ENCODE results near the gene FBXL13. TPM values are rescaled to one million over a fixed set of nuclear protein-coding genes. Genes with fewer than 3 reads are reported as not detected.
"Not testable (repeated sequence)": the region's sequence is repeated elsewhere in the genome, so short reads cannot be mapped to it uniquely, and the experiment has no call there.

Gene FBXL13
- total RNA-seq, 1 donor from 2014 or later: 4.0 TPM

DNA sequence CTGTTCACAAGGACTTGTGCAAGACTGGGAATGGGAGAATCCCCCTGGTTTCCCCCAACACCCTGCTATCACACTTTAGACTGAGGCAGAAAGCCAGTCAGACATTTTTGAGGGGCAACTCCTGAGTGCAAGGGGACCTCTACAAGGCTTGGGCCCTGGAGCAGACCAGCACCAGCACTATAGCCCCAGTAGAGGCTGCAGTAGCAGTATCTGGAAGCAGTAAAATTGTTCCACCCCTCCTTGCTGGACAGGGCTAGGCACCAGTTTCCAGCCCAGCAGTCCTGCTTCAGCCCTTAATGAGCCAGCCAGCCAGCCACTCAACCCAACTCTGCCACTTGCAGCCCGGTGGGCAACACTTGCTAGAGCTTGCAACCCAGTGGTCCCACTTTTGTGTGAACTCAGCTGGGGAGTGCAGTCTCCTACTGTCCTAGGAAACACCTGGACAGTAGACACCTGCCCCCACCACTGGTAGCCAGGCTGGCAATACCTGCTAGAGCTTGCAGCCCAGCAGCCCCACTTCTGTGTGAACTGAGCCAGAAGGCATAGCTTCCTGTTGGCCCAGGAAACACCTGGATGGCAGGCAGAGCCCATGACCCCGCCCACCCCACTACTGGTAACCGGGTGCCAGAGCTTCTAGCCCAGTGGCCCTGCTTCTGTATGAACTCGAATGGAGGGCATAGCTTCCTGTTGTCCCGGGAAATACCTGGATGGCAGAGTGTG is 65.0 kb downstream of the FBXL13 start:
- peaks cover 4% of the 10 kb centered on the region for H3K9me3 Mint-ChIP-seq
- no peak overlapping the region for H3K4me3 Mint-ChIP-seq
- H3K27me3 Mint-ChIP-seq: no peaks in the 10 kb centered on the region
- TF ChIP-seq, protein P1, sequence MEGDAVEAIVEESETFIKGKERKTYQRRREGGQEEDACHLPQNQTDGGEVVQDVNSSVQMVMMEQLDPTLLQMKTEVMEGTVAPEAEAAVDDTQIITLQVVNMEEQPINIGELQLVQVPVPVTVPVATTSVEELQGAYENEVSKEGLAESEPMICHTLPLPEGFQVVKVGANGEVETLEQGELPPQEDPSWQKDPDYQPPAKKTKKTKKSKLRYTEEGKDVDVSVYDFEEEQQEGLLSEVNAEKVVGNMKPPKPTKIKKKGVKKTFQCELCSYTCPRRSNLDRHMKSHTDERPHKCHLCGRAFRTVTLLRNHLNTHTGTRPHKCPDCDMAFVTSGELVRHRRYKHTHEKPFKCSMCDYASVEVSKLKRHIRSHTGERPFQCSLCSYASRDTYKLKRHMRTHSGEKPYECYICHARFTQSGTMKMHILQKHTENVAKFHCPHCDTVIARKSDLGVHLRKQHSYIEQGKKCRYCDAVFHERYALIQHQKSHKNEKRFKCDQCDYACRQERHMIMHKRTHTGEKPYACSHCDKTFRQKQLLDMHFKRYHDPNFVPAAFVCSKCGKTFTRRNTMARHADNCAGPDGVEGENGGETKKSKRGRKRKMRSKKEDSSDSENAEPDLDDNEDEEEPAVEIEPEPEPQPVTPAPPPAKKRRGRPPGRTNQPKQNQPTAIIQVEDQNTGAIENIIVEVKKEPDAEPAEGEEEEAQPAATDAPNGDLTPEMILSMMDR (conservative IDR thresholded peaks at IDR 0.05): no peak
- no peaks in the 10 kb centered on the region for H3K36me3 Mint-ChIP-seq
- no peaks in the 10 kb centered on the region for H3K4me1 Mint-ChIP-seq (ENCODE audit: unreplicated experiment)
- H3K27ac Mint-ChIP-seq: no peak overlapping the region
- no peak for DNase-seq (ENCODE audit: extremely low spot score, unreplicated experiment)

- no peak for DNase-seq (ENCODE audit: extremely low spot score, unreplicated experiment)
- TF ChIP-seq, protein P1 (conservative IDR thresholded peaks at IDR 0.05): no peak
- no peak overlapping the region for H3K4me3 Mint-ChIP-seq
- no peak overlapping the region for H3K27ac Mint-ChIP-seq
- H3K4me1 Mint-ChIP-seq (ENCODE audit: unreplicated experiment): no peaks in the 10 kb centered on the region
- H3K27me3 Mint-ChIP-seq: no peaks in the 10 kb centered on the region
- peaks cover 12% of the 10 kb centered on the region for H3K36me3 Mint-ChIP-seq
- peaks cover 4% of the 10 kb centered on the region for H3K9me3 Mint-ChIP-seq
Measured at GRCh38 chr7:103003004-103003403, 71.6 kb downstream of the FBXL13 start.

DNA sequence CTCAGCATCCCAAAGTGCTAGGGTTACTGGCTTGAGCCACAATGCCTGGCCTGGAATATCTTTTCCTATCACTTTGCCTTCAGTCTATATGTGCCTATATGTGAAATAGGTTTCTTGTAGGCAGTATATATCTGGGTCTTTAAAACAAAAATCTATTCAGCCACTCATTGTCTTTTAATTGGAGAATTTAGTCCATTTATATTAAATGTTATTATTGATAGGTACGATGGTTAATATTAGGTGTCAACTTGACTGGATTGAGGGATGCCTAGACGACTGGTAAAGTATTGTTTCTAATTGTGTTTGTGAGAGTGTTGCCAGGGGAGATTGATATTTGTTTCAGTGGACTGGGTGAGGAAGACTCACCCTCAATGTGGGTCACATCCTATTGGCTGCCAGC is 73.4 kb downstream of the FBXL13 start:
- TF ChIP-seq, protein P1 (conservative IDR thresholded peaks at IDR 0.05): no peak
- H3K27ac Mint-ChIP-seq: no peak overlapping the region

GRCh38 chr7:102996957-102997356 is 77.6 kb downstream of the FBXL13 start:
- Mint-ChIP-seq H3K36me3 (peaks cover 7% of the 10 kb centered on the region), H3K4me1 (ENCODE audit: unreplicated experiment) (peaks cover 6% of the 10 kb centered on the region), H3K4me3 (no peak overlapping the region), H3K27me3 (no peaks in the 10 kb centered on the region), H3K27ac (no peak overlapping the region), H3K9me3 (no peaks in the 10 kb centered on the region)
- TF ChIP-seq, protein P1 (conservative IDR thresholded peaks at IDR 0.05): no peak
- DNase-seq (ENCODE audit: extremely low spot score, unreplicated experiment): no peak

More for the DNA sequence above, 73.4 kb downstream of the FBXL13 start:
- Mint-ChIP-seq H3K4me1 (ENCODE audit: unreplicated experiment) (no peaks in the 10 kb centered on the region), H3K36me3 (peaks cover 12% of the 10 kb centered on the region), H3K27me3 (no peaks in the 10 kb centered on the region), H3K9me3 (peaks cover 3% of the 10 kb centered on the region), H3K4me3 (no peak overlapping the region)
- DNase-seq (ENCODE audit: extremely low spot score, unreplicated experiment): no peak

DNA sequence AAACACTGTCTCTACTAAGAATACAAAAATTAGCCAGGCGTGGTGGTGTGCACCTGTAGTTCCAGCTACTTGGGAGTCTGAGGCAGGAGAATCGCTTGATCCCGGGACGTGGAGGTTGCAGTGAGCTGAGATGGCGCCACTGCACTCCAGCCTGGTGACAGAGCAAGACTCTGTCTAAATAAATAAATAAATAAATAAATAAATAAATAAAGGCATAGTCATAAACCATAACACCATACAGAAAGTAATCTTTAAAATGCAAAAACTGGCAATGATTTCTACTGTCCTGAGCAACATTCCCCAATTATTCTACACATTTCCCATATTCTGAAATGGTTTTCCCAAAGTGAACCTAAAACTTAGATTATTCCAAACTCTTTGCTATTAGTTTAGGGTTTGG is 79.0 kb downstream of the FBXL13 start:
- not testable (repeated sequence) for H3K27ac Mint-ChIP-seq; H3K27me3 Mint-ChIP-seq; H3K36me3 Mint-ChIP-seq; H3K4me3 Mint-ChIP-seq; H3K9me3 Mint-ChIP-seq; H3K4me1 Mint-ChIP-seq (ENCODE audit: unreplicated experiment); DNase-seq (ENCODE audit: extremely low spot score, unreplicated experiment)

- no peak overlapping the region for H3K27ac Mint-ChIP-seq
- H3K4me3 Mint-ChIP-seq: no peak overlapping the region
- no peak for DNase-seq (ENCODE audit: extremely low spot score, unreplicated experiment)
- TF ChIP-seq, protein P1 (conservative IDR thresholded peaks at IDR 0.05): no peak
- no peaks in the 10 kb centered on the region for H3K36me3 Mint-ChIP-seq
- no peaks in the 10 kb centered on the region for H3K9me3 Mint-ChIP-seq
- peaks cover 6% of the 10 kb centered on the region for H3K4me1 Mint-ChIP-seq (ENCODE audit: unreplicated experiment)
- H3K27me3 Mint-ChIP-seq: no peaks in the 10 kb centered on the region
Measured at GRCh38 chr7:102994567-102994966, 80.0 kb downstream of the FBXL13 start.

Data from type B pancreatic cell (in vitro differentiated cells).